22Rv1 (cell line): ENCODE results near the gene PSORS1C2.

Experiments
- ZFX ChIP-seq: fragments of 450-650 bp; IDR thresholded peaks from 2 replicates; pipeline ENCODE4 v1.6.1; 2017; ENCODE audit warnings: antibody characterized with exemption, borderline replicate concordance
- TF ChIP-seq, protein P1 (sequence below): fragments of 450-650 bp; IDR thresholded peaks from 2 replicates; pipeline ENCODE4 v1.5.1; 2017; ENCODE audit warnings: mild to moderate bottlenecking

DNA sequence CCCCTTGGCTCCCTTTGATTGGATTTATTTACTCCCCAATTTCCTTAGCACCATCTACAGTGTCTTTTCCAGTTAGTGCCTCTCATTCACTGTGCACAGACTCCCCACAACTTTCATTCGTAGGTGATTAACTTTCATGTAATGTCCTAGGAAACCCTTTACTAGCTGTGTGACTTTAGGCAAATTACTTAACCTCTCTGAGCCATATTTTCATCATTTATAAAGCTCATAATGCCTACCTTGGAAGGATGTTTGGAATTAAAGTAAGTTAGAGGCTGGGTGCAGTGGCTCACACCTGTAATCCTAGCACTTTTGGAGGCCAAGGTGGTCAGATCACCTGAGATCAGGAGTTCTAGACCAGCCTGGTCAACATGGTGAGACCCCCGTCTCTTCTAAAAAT lies 46.6 kb downstream of the PSORS1C2 start:
- TF ChIP-seq, protein P1, sequence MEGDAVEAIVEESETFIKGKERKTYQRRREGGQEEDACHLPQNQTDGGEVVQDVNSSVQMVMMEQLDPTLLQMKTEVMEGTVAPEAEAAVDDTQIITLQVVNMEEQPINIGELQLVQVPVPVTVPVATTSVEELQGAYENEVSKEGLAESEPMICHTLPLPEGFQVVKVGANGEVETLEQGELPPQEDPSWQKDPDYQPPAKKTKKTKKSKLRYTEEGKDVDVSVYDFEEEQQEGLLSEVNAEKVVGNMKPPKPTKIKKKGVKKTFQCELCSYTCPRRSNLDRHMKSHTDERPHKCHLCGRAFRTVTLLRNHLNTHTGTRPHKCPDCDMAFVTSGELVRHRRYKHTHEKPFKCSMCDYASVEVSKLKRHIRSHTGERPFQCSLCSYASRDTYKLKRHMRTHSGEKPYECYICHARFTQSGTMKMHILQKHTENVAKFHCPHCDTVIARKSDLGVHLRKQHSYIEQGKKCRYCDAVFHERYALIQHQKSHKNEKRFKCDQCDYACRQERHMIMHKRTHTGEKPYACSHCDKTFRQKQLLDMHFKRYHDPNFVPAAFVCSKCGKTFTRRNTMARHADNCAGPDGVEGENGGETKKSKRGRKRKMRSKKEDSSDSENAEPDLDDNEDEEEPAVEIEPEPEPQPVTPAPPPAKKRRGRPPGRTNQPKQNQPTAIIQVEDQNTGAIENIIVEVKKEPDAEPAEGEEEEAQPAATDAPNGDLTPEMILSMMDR = no peak
- TF ChIP-seq ZFX = no peak
